Brain microvascular endothelial cell (primary cell): ENCODE results near the gene MAPK10.
A peak's percentile ranks its signal among the peaks of the same experiment; 100 is the strongest.

Experiments
- DNase-seq: peaks from one replicate; pipeline ENCODE4 v3.0.0-alpha.2; 2020
- H3K27ac ChIP-seq: fragments of 250-450 bp; sonication (Bioruptor Pico); 2 replicates; pipeline ENCODE4 v1.5.1; 2020; ENCODE audit warnings: mild to moderate bottlenecking, moderate library complexity
- H3K27me3 ChIP-seq: fragments of 250-450 bp; sonication (Bioruptor Pico); replicated peaks from 2 replicates; pipeline ENCODE4 v1.5.1; 2020; ENCODE audit warnings: mild to moderate bottlenecking
- H3K36me3 ChIP-seq: fragments of 250-450 bp; sonication (Bioruptor Pico); replicated peaks from 2 replicates; pipeline ENCODE4 v1.5.1; 2020; ENCODE audit warnings: mild to moderate bottlenecking
- H3K4me3 ChIP-seq: 2 replicates; pipeline ENCODE4 v1.5.1; 2011; ENCODE audit warnings: low read depth, mild to moderate bottlenecking, control low read depth, low read length, moderate library complexity
- CTCF ChIP-seq: IDR thresholded peaks from 2 replicates; pipeline ENCODE4 v1.5.1; 2011; ENCODE audit warnings: low read depth, mild to moderate bottlenecking, moderate library complexity, low read length, control low read depth, inconsistent platforms; ENCODE audit errors: missing control alignments
- in situ Hi-C: cut with HindIII; loops from 2 replicates; pipeline ENCODE4 v1.10.0; 2017; ENCODE audit warnings: low sequenced_read_pairs, low pct_ligation_motif_present

MAPK10 gene

GRCh38 chr4:85986266-85986665, 373.6 kb downstream of the MAPK10 start:
- no peak overlapping the region for H3K27ac ChIP-seq
- no peak for TF ChIP-seq CTCF
- H3K36me3 ChIP-seq: peaks cover 3% of the 10 kb centered on the region
- no peak overlapping the region for H3K4me3 ChIP-seq
- in situ Hi-C loops: no loop called here
- DNase-seq: no peak
- H3K27me3 ChIP-seq: no peaks in the 10 kb centered on the region

- DNase-seq: no peak
- TF ChIP-seq CTCF: no peak
These were observed 380.6 kb downstream of the MAPK10 start for GRCh38 chr4:85979276-85979675.

GRCh38 chr4:85970535-85970934, 389.3 kb downstream of the MAPK10 start:
- H3K27me3 ChIP-seq: no peaks in the 10 kb centered on the region
- H3K27ac ChIP-seq: no peak overlapping the region
- no peak for TF ChIP-seq CTCF
- no peaks in the 10 kb centered on the region for H3K36me3 ChIP-seq
- DNase-seq: no peak
- in situ Hi-C loops: no loop called here
- H3K4me3 ChIP-seq: no peak overlapping the region

More at GRCh38 chr4:85979276-85979675, 380.6 kb downstream of the MAPK10 start:
- H3K36me3 ChIP-seq: peaks cover 19% of the 10 kb centered on the region
- in situ Hi-C loops: no loop called here
- H3K4me3 ChIP-seq: no peak overlapping the region
- H3K27ac ChIP-seq: no peak overlapping the region
- H3K27me3 ChIP-seq: no peaks in the 10 kb centered on the region

- Histone ChIP-seq H3K4me3 (no peak overlapping the region), H3K36me3 (no peaks in the 10 kb centered on the region), H3K27ac (no peak overlapping the region), H3K27me3 (no peaks in the 10 kb centered on the region)
- in situ Hi-C loops: no loop called here
- TF ChIP-seq CTCF: peak; percentile 44
- peak; percentile 43 for DNase-seq
These were observed 390.7 kb downstream of the MAPK10 start for GRCh38 chr4:85968945-85969819.

GRCh38 chr4:85967872-85968271, 392.0 kb downstream of the MAPK10 start:
- no peak for TF ChIP-seq CTCF
- no peak overlapping the region for H3K4me3 ChIP-seq
- no peaks in the 10 kb centered on the region for H3K36me3 ChIP-seq
- no peaks in the 10 kb centered on the region for H3K27me3 ChIP-seq
- in situ Hi-C loops: no loop called here
- H3K27ac ChIP-seq: no peak overlapping the region
- DNase-seq: no peak
